Measurements from ENCODE around the gene GDA.
"Not testable (repeated sequence)": the region's sequence is repeated elsewhere in the genome, so short reads cannot be mapped to it uniquely, and the experiment has no call there.

The GDA gene

GRCh38 chr9:72257814-72258213 lies 108.6 kb downstream of the GDA start:
- H3K27ac Mint-ChIP-seq: no peak overlapping the region

GRCh38 chr9:72262063-72262462 lies 112.8 kb downstream of the GDA start:
- Mint-ChIP-seq H3K36me3 (ENCODE audit: low read depth) (no peaks in the 10 kb centered on the region), H3K27ac (no peak overlapping the region), H3K9me3 (no peaks in the 10 kb centered on the region), H3K4me1 (no peaks in the 10 kb centered on the region), H3K27me3 (ENCODE audit: low read depth) (no peaks in the 10 kb centered on the region), H3K4me3 (no peak overlapping the region)
- TF ChIP-seq CTCF (IDR thresholded peaks at IDR 0.05; ENCODE audit: unreplicated experiment in 3 of 3): no peak

More at GRCh38 chr9:72257814-72258213, 108.6 kb downstream of the GDA start:
- H3K27me3 Mint-ChIP-seq (ENCODE audit: low read depth): no peaks in the 10 kb centered on the region
- H3K4me1 Mint-ChIP-seq: peaks cover 6% of the 10 kb centered on the region
- no peaks in the 10 kb centered on the region for H3K9me3 Mint-ChIP-seq
- H3K4me3 Mint-ChIP-seq: no peak overlapping the region
- TF ChIP-seq CTCF (IDR thresholded peaks at IDR 0.05; ENCODE audit: unreplicated experiment in 3 of 3): no peak
- H3K36me3 Mint-ChIP-seq (ENCODE audit: low read depth): no peaks in the 10 kb centered on the region

- Mint-ChIP-seq H3K9me3 (no peaks in the 10 kb centered on the region), H3K36me3 (ENCODE audit: low read depth) (no peaks in the 10 kb centered on the region), H3K27me3 (ENCODE audit: low read depth) (no peaks in the 10 kb centered on the region), H3K4me1 (no peaks in the 10 kb centered on the region), H3K4me3 (no peak overlapping the region), H3K27ac (no peak overlapping the region)
- no peak for TF ChIP-seq CTCF (IDR thresholded peaks at IDR 0.05; ENCODE audit: unreplicated experiment in 3 of 3)
Observed at GRCh38 chr9:72263572-72263971, 114.3 kb downstream of the GDA start.

- H3K27ac Mint-ChIP-seq: no peak overlapping the region
- no peak overlapping the region for H3K4me3 Mint-ChIP-seq
- no peaks in the 10 kb centered on the region for H3K4me1 Mint-ChIP-seq
- TF ChIP-seq CTCF (IDR thresholded peaks at IDR 0.05; ENCODE audit: unreplicated experiment in 3 of 3): no peak
- peaks cover 9% of the 10 kb centered on the region for H3K27me3 Mint-ChIP-seq (ENCODE audit: low read depth)
- no peaks in the 10 kb centered on the region for H3K9me3 Mint-ChIP-seq
- no peaks in the 10 kb centered on the region for H3K36me3 Mint-ChIP-seq (ENCODE audit: low read depth)
Observed at GRCh38 chr9:72268961-72269360, 119.7 kb downstream of the GDA start.

GRCh38 chr9:72270359-72270758 lies 121.1 kb downstream of the GDA start:
- not testable (repeated sequence) for H3K4me1 Mint-ChIP-seq; H3K4me3 Mint-ChIP-seq; H3K36me3 Mint-ChIP-seq (ENCODE audit: low read depth); H3K27ac Mint-ChIP-seq; H3K9me3 Mint-ChIP-seq
- peaks cover 11% of the 10 kb centered on the region for H3K27me3 Mint-ChIP-seq (ENCODE audit: low read depth)

GRCh38 chr9:72271613-72272478 lies 122.6 kb downstream of the GDA start:
- Mint-ChIP-seq H3K4me3 (no peak overlapping the region), H3K4me1 (no peaks in the 10 kb centered on the region), H3K27ac (peak overlapping the region in 1 of 3 experiments; percentile 11), H3K27me3 (ENCODE audit: low read depth) (peaks cover 11% of the 10 kb centered on the region), H3K9me3 (no peaks in the 10 kb centered on the region), H3K36me3 (ENCODE audit: low read depth) (no peaks in the 10 kb centered on the region)
- peak; percentile 90 to 93 (median 92) for TF ChIP-seq CTCF (IDR thresholded peaks at IDR 0.05; ENCODE audit: unreplicated experiment in 3 of 3)

All from nephron (organoid).